GM21737 (cell line): ENCODE measurements around the gene NELFCD.
"Not testable (repeated sequence)": the region's sequence is repeated elsewhere in the genome, so short reads cannot be mapped to it uniquely, and the experiment has no call there.

ENCODE experiments used
- ATAC-seq: cut with Tn5 transposase; IDR thresholded peaks from one replicate; pipeline ENCODE4 v1.9.1; 2021; ENCODE audit warnings: mild to moderate bottlenecking, moderate library complexity; ENCODE audit not compliant: unreplicated experiment

The NELFCD gene

GRCh38 chr20:59007665-59008511, 26.8 kb downstream of the NELFCD start:
- ATAC-seq, result peak; percentile 30

- ATAC-seq, result no peak
Observed at GRCh38 chr20:59008715-59009336, 27.8 kb downstream of the NELFCD start.

GRCh38 chr20:59010321-59010994, 29.4 kb downstream of the NELFCD start:
- ATAC-seq, result no peak

GRCh38 chr20:59010995-59011873, 30.2 kb downstream of the NELFCD start:
- no peak for ATAC-seq

GRCh38 chr20:59011874-59012157, 30.8 kb downstream of the NELFCD start:
- not testable (repeated sequence) for ATAC-seq

- ATAC-seq, result no peak
Observed at GRCh38 chr20:59013031-59013951, 32.2 kb downstream of the NELFCD start.

- ATAC-seq, result no peak
Observed at GRCh38 chr20:59013959-59014608, 33.0 kb downstream of the NELFCD start.

GRCh38 chr20:59014680-59015389, 33.8 kb downstream of the NELFCD start:
- no peak for ATAC-seq

- no peak for ATAC-seq
Observed at GRCh38 chr20:59015411-59015810, 34.4 kb downstream of the NELFCD start.

- no peak for ATAC-seq
Observed at GRCh38 chr20:59015812-59016711, 35.0 kb downstream of the NELFCD start.

- no peak for ATAC-seq
Observed at GRCh38 chr20:59016795-59017492, 35.9 kb downstream of the NELFCD start.

GRCh38 chr20:59017493-59018231, 36.6 kb downstream of the NELFCD start:
- no peak for ATAC-seq

GRCh38 chr20:59018817-59019216, 37.8 kb downstream of the NELFCD start:
- no peak for ATAC-seq

- no peak for ATAC-seq
Observed at GRCh38 chr20:59019217-59019616, 38.2 kb downstream of the NELFCD start, which contains the start of gene TUBB1. TSS of gene TUBB1 (plus strand) at chr20:59019429. CDS start at chr20:59019523, 94 bp downstream.

GRCh38 chr20:59020938-59021551, 40.0 kb downstream of the NELFCD start:
- no peak for ATAC-seq

- no peak for ATAC-seq
Observed at GRCh38 chr20:59022754-59023153, 41.7 kb downstream of the NELFCD start.
